Measurements from ENCODE around the gene SLC4A8.
A peak's percentile ranks its signal among the peaks of the same experiment; 100 is the strongest.

The SLC4A8 gene

DNA sequence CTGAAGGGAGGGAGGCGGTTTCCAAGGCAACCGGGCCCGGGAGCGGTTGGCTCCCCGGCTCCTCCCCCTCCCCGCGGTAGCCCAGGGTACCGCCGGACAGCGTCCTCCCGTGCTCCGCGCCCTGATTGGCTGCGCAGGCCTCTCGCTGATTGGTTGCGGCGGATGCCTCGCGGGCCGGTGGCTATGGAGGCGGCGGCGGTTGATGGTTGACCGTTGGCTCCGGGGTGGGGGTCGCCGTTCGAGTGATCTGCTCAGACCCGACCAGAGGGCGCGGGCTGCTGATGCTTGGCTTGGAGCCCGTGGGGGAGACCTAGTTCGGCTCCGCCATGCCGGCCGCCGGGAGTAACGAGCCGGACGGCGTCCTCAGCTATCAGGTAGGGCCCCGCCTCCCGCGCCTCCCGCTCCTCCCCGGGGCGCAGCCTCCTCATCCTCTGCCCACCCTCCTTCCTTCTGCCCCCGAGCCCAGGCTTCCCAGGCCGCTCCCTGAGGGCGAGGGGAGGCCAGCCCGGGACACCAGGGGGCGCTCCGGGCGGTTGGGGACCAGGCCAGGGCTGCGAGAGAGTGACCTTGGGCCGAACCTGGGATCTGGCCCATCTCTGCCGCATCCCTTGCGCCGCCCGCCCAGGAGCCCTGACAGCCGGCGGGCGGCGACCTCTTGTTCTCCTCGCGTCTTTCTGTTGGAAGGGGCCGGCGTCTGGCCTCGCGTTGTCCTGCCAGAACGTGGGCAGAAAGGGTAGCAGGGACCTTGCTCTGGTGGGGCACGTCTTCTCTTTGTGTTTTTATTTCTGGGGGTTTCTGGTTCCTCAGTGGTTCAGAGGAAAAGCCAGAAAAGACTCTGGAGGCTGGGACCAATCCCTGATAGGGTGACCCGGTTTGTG lies at the start of gene SLC4A8:
Gene SLC4A8 (plus strand): TSS at position 170 of the 878 bp plus-strand sequence. CDS start 157 bp downstream, at position 327.
- no peak for DNase-seq

DNA sequence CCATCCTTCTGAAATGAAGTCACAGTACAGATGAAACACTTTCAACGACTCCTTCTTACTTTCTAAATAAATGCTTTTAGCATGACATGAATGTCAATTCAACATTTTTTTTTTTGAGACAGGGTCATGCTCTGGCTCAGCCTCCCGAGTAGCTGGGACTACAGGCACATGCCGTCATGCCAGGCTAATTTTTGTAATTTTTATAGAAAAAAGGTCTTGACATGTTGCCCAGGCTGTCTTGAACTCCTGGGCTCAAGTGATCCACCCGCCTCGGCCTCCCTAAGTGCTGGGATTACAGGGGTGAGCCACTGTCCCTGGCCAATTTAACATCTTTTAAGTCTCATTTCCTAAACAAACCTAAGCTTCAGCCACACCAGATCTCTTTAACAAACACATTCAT lies 49.8 kb upstream of the SLC4A8 start:
- no peak for DNase-seq

- DNase-seq = no peak
These were observed 47.3 kb upstream of the SLC4A8 start for GRCh38 chr12:51377099-51377984.

DNA sequence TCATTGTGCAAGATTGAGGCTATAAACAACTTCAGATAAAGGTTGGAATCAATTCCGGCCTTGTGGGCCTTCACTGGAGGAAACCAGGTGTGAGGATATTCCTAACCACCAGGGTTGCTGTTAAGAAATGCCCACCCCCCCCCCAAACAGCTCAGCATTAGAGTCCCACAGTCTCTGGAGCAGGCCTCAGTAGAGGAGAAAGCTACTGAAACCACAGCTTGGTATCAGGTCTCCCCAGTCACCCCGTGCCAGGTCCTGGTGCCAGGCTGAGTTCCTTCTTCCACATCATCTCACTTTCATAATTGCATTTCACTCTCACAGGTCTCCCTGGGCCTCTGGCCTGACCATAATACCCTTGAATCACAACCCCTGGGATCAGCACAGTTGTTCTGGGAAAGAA lies 45.9 kb upstream of the SLC4A8 start:
- DNase-seq = no peak

GRCh38 chr12:51379571-51379970 lies 45.1 kb upstream of the SLC4A8 start:
- no peak for DNase-seq

DNA sequence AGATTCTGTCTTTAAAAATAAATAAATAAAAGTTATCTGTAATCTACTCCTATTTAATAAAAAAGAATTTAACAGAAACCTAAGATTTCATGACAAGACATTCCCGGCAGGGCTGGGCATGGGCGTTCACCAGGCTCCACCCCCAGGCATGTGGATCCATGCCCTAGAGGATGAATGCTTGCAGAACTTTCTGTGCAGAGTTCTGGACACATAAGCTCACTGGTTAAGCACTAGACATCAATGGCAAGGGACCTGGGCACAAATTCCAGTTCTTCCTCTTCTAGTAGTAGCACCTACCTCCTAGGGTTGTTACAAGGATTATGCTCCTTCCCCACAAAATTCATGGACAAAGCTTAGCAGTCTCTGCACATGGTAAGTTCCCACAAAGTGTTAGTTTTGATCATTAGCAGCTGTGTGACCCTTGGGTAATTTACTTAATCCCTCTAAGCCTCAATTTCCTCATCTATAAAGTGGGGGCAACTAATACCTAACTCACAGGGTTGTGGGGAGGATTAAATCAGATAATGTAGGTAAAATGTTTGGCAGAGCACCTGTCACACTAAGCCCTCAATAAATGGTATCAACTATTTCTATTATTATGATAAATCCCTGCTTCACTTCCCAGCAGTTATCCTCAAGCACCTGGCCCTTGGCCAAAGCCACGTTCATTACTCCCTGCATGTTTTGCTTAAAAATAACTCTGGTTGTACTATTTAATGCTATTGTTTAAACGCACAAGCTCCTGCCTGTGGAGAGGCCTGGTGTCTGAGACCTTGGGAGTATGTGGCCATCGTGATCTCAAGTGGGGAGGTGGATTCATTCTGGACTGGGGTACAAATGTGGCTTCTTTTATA lies 43.2 kb upstream of the SLC4A8 start:
- DNase-seq = no peak

DNA sequence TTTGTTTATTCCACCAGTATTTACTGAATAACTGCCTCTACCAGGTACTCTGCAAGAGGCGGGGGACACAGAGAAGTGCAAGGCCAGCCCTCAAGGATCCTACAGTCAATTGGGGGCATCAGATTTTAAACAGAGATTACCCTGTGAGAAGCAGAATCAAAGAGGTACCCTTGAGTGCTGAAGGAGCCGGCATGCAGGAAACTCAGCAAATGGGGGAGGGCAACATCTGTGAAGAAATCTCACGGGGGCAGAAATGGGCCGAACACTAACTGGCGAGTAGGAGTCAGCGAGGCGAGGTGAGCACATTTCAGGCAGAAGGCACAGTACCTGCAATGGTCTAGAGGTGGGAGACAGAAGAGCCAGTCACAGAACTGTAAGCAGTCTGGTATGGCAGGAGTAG lies 42.5 kb upstream of the SLC4A8 start:
- DNase-seq = no peak

- no peak for DNase-seq
These were observed 41.2 kb upstream of the SLC4A8 start for GRCh38 chr12:51383269-51383905.

- no peak for DNase-seq
These were observed 38.3 kb upstream of the SLC4A8 start for GRCh38 chr12:51386351-51386750.

DNA sequence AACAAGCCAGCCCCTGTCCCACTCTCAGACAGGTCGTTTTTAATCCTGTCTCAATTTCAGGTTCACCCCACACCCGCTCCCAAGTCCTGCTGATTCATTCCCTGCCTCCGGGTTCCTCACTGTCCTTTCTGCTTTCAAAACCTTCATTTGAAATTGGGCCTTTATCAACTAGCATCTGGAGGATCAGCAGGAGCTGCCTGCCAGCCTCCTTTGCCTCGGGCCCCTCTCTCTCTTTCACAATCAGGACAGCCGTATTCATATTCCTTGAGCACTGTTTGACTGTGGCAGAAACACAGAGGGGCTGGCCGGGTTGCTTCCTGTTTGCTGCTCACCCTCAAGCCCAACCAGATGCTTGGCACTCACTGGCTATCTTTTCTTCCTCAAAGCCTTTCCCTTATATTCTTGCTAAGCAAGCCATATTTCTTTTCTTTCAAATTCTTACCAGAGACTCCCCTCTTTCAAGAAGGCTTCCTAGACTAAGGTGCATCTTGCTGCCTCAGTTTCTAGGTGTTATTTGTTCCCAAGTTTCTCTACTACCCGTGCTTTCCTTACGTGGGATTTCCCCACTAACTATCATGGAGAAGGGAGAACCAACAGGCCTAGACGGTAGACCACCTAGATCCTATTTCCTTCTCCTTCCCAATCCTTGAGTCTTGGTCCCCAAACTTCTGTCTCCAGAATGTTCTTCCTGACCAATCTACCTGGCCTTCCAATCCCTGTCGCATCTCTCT lies 36.4 kb upstream of the SLC4A8 start:
- peak; percentile 23 for DNase-seq

DNA sequence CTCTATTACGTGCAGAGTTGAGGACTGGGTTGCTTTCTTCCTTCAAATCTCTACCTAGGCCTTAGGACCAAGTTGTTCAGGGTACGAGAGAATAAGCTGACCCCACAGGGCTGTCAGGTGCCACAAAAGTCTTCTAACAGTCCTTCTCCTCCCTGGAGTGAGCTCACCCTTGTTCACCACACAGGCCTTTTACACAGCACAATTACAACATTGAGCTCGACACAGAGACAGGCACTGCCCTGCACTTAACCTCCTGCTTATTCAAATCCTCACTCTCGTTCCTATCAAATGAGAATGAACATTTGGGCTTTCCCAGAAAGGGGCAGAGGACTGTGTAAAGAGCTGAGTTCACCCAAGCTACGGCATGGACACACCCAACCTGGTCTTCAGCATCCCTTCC lies 35.8 kb upstream of the SLC4A8 start:
- DNase-seq = no peak

GRCh38 chr12:51389302-51389999 lies 35.2 kb upstream of the SLC4A8 start:
- DNase-seq = no peak

DNA sequence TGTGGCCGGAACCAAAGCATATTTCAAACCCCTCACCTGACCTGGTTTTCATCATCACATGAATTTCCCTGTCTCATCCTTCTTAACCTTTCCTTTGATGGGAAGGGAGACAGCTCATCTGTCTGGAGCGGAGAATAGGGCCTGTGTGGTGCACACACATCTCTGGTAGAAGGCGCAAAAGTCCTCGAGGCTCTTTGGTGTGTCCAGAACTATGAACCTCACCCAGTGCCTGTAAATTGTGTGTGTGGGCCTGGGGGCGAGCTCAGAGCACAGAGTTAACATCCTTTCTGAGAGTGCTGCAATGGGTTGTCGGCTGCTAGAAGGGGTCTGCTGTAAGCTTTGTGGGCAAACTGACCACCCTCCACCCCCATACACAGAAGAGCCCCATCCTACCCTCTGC lies 34.2 kb upstream of the SLC4A8 start:
- DNase-seq = no peak

DNA sequence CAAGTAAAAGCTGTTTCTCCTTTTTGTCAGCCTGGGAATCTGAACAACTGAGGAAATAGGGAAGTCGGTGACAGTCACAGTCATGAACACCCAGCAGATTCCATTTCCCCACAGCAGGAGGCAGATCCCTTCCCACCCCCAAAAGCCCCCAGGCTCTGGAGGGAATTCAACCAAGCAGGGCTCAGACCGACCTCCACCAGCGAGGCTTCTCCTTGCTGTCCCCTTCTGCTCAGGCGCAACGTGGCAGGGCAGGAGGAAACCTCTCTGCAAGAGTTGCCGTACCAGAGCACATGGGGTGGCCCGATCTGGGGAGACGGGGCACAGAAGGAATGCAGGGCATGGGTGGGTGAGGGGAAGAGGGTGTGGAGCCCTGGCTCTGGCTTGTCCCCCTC lies 33.7 kb upstream of the SLC4A8 start:
- no peak for DNase-seq

GRCh38 chr12:51391283-51392123 lies 33.1 kb upstream of the SLC4A8 start, which contains the start of gene GALNT6:
Gene GALNT6 (minus strand): TSS chr12:51391406. CDS start chr12:51379781, 11,625 bp downstream.
- DNase-seq = no peak

DNA sequence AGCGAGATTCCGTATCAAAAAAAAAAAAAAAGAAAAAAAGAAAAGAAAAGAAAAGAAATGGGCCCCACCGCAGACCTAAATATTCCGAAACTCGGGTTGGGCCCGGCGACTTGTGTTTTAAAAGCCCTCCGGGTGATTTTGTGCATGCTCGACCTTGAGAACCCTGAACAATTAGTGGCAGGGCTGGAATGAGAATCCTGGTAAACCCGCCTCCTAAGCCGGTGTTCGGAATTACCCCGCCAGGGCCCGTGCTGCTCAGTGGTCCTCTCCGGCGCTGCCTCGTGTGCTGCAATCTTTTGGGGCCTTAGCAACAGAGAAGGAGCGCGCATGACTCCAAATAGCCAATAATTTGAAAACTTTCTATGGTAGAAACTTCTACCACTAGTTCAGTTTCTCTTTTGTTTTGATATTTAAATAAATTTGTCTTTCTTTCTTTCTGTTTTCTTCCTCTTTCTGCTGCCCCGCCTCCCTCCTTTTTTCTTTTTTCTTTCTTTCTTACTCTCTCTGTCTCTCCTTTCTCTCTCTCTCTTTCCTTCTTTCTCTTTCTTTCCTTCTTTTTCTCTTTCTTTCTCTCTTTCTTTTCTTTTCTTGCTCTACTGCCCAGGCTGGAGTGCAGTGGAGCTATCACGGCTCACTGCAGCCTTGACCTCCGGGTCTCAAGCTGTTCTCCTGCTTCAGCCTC lies 31.9 kb upstream of the SLC4A8 start:
- DNase-seq = no peak

GRCh38 chr12:51393676-51394545 lies 30.7 kb upstream of the SLC4A8 start:
- no peak for DNase-seq
